ENCODE data around the gene LTK. TPM values are rescaled to one million over a fixed set of nuclear protein-coding genes. Genes with fewer than 3 reads are reported as not detected.

LTK gene
- total RNA-seq, 3 donors from 2014 or later (not counting 1 experiment from before 2014, with no cell fraction given): 0.56 to 4.9 (median 1.7) TPM

DNA sequence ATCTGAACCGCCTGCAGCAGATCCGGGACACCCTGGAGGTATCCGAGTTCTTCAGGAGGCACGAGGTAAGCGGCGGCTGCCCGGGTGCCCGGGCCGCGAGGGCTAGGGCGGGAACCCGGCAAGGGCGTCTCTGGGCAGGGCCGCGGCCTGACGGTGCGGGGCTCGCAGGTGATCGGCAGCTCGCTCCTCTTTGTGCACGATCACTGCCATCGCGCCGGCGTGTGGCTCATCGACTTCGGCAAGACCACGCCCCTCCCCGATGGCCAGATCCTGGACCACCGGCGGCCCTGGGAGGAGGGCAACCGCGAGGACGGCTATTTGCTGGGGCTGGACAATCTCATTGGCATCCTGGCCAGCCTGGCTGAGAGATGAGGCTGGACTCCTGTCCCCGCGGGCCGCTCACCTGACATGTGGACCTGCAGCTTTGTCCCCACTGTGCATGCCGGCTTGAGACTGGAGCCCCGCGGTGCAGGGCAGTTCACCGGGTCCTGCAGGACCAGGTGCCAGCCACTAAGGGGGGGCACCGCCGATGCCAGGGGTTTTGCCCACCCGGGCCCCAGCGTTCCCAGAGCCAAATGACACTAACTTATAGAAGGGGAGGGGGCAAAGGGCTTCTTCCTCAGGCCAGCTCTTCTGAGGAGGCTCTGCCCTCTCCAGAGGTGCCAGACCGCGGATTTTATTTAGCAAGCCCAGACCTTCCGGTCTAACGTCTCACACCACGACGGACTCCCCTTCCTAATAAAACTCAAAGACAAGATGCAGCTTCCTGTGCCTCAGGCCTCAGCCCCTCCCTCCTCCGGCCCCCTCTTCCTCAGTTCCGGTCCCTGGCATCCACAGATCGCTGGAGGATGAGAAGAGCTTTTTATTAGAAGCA is 10.6 kb downstream of the LTK start:
- intact Hi-C loops (cut with micrococcal nuclease): no loop called here
- H3K27ac Mint-ChIP-seq: no peak overlapping the region
- Histone ChIP-seq H3K27me3 (ENCODE audit: control insufficient read depth, insufficient read depth, low read length) (peaks cover 41% of the 10 kb centered on the region), H3K4me3 (ENCODE audit: low read length) (peak overlapping the region; percentile 24), H3K9me3 (ENCODE audit: control insufficient read depth, insufficient read depth, low read length) (no peaks in the 10 kb centered on the region), H3K36me3 (ENCODE audit: control insufficient read depth, insufficient read depth, low read length) (no peaks in the 10 kb centered on the region), H3K4me1 (ENCODE audit: control insufficient read depth, insufficient read depth, low read length) (peaks cover 30% of the 10 kb centered on the region), H3K27ac (ENCODE audit: low read length) (no peak overlapping the region)
- 8% methylated on average over 52 of the region's 54 CpGs for WGBS (ENCODE audit: insufficient coverage)
- H3K4me3 Mint-ChIP-seq: peak overlapping the region; percentile 75
- TF ChIP-seq, protein P1, sequence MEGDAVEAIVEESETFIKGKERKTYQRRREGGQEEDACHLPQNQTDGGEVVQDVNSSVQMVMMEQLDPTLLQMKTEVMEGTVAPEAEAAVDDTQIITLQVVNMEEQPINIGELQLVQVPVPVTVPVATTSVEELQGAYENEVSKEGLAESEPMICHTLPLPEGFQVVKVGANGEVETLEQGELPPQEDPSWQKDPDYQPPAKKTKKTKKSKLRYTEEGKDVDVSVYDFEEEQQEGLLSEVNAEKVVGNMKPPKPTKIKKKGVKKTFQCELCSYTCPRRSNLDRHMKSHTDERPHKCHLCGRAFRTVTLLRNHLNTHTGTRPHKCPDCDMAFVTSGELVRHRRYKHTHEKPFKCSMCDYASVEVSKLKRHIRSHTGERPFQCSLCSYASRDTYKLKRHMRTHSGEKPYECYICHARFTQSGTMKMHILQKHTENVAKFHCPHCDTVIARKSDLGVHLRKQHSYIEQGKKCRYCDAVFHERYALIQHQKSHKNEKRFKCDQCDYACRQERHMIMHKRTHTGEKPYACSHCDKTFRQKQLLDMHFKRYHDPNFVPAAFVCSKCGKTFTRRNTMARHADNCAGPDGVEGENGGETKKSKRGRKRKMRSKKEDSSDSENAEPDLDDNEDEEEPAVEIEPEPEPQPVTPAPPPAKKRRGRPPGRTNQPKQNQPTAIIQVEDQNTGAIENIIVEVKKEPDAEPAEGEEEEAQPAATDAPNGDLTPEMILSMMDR (IDR thresholded peaks at IDR 0.05): no peak
- ATAC-seq (peak; percentile 15 to 31 (median 21)), DNase-seq (no peak)
- H3K36me3 Mint-ChIP-seq: no peaks in the 10 kb centered on the region
- H3K9me3 Mint-ChIP-seq: no peaks in the 10 kb centered on the region
- H3K27me3 Mint-ChIP-seq (ENCODE audit: low read depth in 2 of 2): peaks cover 22 to 37% of the 10 kb centered on the region in 2 donors
- peaks cover 0 to 29% of the 10 kb centered on the region in 2 donors for H3K4me1 Mint-ChIP-seq

DNA sequence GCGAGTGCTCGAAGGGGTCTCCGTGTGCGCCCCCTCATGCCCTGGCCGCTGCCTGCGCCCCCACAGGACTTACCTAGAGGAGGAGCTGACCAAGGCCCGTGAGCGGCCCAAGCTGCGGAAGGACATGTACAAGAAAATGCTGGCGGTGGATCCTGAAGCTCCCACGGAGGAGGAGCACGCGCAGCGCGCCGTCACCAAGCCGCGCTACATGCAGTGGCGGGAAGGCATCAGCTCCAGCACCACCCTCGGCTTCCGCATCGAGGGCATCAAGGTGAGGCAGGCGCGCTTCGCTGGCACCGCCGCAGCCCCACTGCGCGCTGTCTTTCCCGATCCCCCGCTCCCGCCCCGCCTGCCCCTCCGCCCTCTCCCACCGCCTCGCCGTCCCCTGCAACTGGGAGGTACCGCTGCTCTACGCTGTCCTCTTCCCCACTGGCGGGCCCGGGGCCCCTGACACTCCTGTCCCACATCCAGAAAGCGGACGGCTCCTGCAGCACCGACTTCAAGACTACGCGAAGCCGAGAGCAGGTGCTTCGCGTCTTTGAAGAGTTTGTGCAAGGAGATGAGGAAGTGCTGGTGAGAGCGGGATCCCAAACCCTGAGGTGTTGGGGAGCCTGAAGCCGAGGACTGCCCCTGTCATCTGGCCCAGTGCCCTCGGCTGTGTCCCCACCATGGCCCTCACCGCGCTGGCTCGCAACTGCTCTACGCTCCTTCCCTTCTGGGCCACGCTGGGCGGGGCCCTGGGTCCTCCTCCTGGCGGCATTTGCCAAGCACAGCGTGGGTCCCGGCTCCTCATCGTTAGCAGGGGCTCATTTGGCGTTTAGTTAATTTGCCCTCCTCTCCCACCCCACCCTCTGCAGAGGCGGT is 11.5 kb downstream of the LTK start:
- Mint-ChIP-seq H3K36me3 (no peaks in the 10 kb centered on the region), H3K27me3 (ENCODE audit: low read depth in 2 of 2) (peaks cover 22 to 41% of the 10 kb centered on the region in 2 donors), H3K4me3 (peak overlapping the region; percentile 75), H3K9me3 (no peaks in the 10 kb centered on the region), H3K4me1 (peaks cover 0 to 29% of the 10 kb centered on the region in 2 donors), H3K27ac (no peak overlapping the region)
- H3K9me3 ChIP-seq (ENCODE audit: control insufficient read depth, insufficient read depth, low read length): no peaks in the 10 kb centered on the region
- peak overlapping the region; percentile 24 for H3K4me3 ChIP-seq (ENCODE audit: low read length)
- peaks cover 46% of the 10 kb centered on the region for H3K27me3 ChIP-seq (ENCODE audit: control insufficient read depth, insufficient read depth, low read length)
- intact Hi-C loops (cut with micrococcal nuclease): no loop called here
- peaks cover 30% of the 10 kb centered on the region for H3K4me1 ChIP-seq (ENCODE audit: control insufficient read depth, insufficient read depth, low read length)
- peak in 1 of 2 donors; percentile 69 for DNase-seq
- WGBS (ENCODE audit: insufficient coverage): 4% methylated on average over 64 of the region's 64 CpGs
- no peaks in the 10 kb centered on the region for H3K36me3 ChIP-seq (ENCODE audit: control insufficient read depth, insufficient read depth, low read length)
- TF ChIP-seq, protein P1 (IDR thresholded peaks at IDR 0.05): no peak
- peak; percentile 54 to 62 (median 60) for ATAC-seq
- H3K27ac ChIP-seq (ENCODE audit: low read length): no peak overlapping the region

DNA sequence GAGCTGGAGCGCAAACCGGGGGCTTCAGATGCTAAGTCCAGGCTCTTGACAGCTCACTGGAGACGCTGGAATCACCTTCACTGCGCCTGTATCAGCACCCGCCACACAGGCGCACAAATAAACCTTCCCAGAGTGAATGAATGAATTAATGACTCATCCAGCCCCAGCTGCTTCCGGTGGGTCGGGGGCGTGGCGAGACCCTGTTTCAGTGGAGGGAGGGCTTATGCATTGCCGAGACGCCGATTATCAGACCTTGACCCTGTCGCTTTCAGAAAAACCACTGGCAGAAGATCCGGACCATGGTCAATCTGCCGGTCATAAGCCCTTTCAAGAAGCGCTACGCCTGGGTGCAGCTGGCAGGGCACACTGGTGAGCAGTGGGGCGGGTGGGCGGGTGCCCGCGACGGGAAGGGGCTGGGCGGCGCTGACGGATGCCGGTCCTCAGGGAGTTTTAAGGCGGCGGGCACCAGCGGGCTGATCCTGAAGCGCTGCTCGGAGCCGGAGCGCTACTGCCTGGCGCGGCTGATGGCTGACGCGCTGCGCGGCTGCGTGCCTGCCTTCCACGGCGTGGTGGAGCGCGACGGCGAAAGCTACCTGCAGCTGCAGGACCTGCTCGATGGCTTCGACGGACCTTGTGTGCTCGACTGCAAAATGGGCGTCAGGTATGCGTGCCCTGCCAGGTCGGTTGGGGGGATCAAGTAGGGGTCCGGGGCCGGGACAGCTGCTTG is 12.3 kb downstream of the LTK start:
- TF ChIP-seq, protein P1 (IDR thresholded peaks at IDR 0.05): no peak
- H3K4me3 ChIP-seq (ENCODE audit: low read length): peak overlapping the region; percentile 24
- peaks cover 30% of the 10 kb centered on the region for H3K4me1 ChIP-seq (ENCODE audit: control insufficient read depth, insufficient read depth, low read length)
- H3K9me3 ChIP-seq (ENCODE audit: control insufficient read depth, insufficient read depth, low read length): no peaks in the 10 kb centered on the region
- H3K27ac Mint-ChIP-seq: no peak overlapping the region
- WGBS (ENCODE audit: insufficient coverage): 5% methylated on average over 56 of the region's 56 CpGs
- no peaks in the 10 kb centered on the region for H3K36me3 Mint-ChIP-seq
- H3K4me1 Mint-ChIP-seq: peaks cover 0 to 29% of the 10 kb centered on the region in 2 donors
- H3K27me3 Mint-ChIP-seq (ENCODE audit: low read depth in 2 of 2): peaks cover 28 to 49% of the 10 kb centered on the region in 2 donors
- DNase-seq: peak in 1 of 2 donors; percentile 63
- peaks cover 54% of the 10 kb centered on the region for H3K27me3 ChIP-seq (ENCODE audit: control insufficient read depth, insufficient read depth, low read length)
- no peak overlapping the region for H3K27ac ChIP-seq (ENCODE audit: low read length)
- H3K4me3 Mint-ChIP-seq: peak overlapping the region; percentile 75
- peak in 2 of 3 donors; percentile 43 to 58 for ATAC-seq
- no peaks in the 10 kb centered on the region for H3K36me3 ChIP-seq (ENCODE audit: control insufficient read depth, insufficient read depth, low read length)
- H3K9me3 Mint-ChIP-seq: no peaks in the 10 kb centered on the region
- intact Hi-C loops (cut with micrococcal nuclease): no loop called here

Data from natural killer cell (primary cell).